Activated CD4-positive, alpha-beta T cell treated with anti-CD3 and anti-CD28 coated beads, Interleukin-2, amount 10 ng/mL, durations not matched to agents 7 days and 5 days (primary cell): ENCODE data around the gene IKZF1. TPM values are rescaled to one million over a fixed set of nuclear protein-coding genes. Genes with fewer than 3 reads are reported as not detected.

Experiments used
- CTCF ChIA-PET: fragments of 350-600 bp; sonication (Branson Sonifier 250); formaldehyde crosslinking; loops from one replicate; lab custom pipeline; 2021; ENCODE audit warnings: antibody characterized with exemption; lab: Charles Lee
- POLR2A ChIA-PET: fragments of 350-600 bp; sonication (Branson Sonifier 250); formaldehyde crosslinking; loops from one replicate; lab custom pipeline; 2021; ENCODE audit warnings: antibody characterized with exemption; lab: Charles Lee
- DNase-seq: peaks from one replicate; pipeline ENCODE4 v3.0.0-alpha.2; 2020
- H3K27ac Mint-ChIP-seq: one replicate; pipeline ENCODE4 v1.8.0; 2021; ENCODE audit warnings: mild to moderate bottlenecking, moderate library complexity, mixed read lengths
- H3K27me3 Mint-ChIP-seq: one replicate; pipeline ENCODE4 v1.8.0; 2021; ENCODE audit warnings: mixed read lengths
- H3K36me3 Mint-ChIP-seq: one replicate; pipeline ENCODE4 v1.8.0; 2021; ENCODE audit warnings: low read depth, mixed read lengths
- H3K4me1 Mint-ChIP-seq: one replicate; pipeline ENCODE4 v1.8.0; 2021; ENCODE audit warnings: mixed read lengths
- H3K4me3 Mint-ChIP-seq: one replicate; pipeline ENCODE4 v1.8.0; 2021; ENCODE audit warnings: mild to moderate bottlenecking, moderate library complexity, mixed read lengths
- H3K9me3 Mint-ChIP-seq: one replicate; pipeline ENCODE4 v1.8.0; 2021; ENCODE audit warnings: mixed read lengths
- total RNA-seq, 2 experiments: library from RNA; stranded (reverse); gene quantifications; one replicate each; pipeline ENCODE4 v1.2.3, GENCODE V29; 2021

IKZF1 gene
- total RNA-seq, 2 experiments from 2014 or later, result 379 to 406 TPM

- H3K36me3 Mint-ChIP-seq, result peaks cover 95% of the 10 kb centered on the region
- H3K27me3 Mint-ChIP-seq, result no peaks in the 10 kb centered on the region
- POLR2A ChIA-PET, result interaction anchor here (0.7 to 1.2 kb wide), 2 partner anchors 23 to 38 kb away, joined by 3 to 5 read pairs; no protein-coding TSS in a partner anchor
- DNase-seq, result no peak
- H3K4me3 Mint-ChIP-seq, result peak overlapping the region; percentile 97
- H3K27ac Mint-ChIP-seq, result peak overlapping the region; percentile 100
- CTCF ChIA-PET, result interaction anchor here (0.7 to 19.7 kb wide), 14 partner anchors 9 to 104 kb away, joined by 3 to 200 read pairs (median 4); no protein-coding TSS in a partner anchor
- no peaks in the 10 kb centered on the region for H3K9me3 Mint-ChIP-seq
- peaks cover 59% of the 10 kb centered on the region for H3K4me1 Mint-ChIP-seq
Measured at GRCh38 chr7:50312250-50313162, 8.0 kb downstream of the IKZF1 start.

- H3K27me3 Mint-ChIP-seq, result no peaks in the 10 kb centered on the region
- no peaks in the 10 kb centered on the region for H3K9me3 Mint-ChIP-seq
- H3K27ac Mint-ChIP-seq, result peak overlapping the region; percentile 100
- H3K36me3 Mint-ChIP-seq, result peaks cover 92% of the 10 kb centered on the region
- ChIA-PET CTCF (interaction anchor here (0.9 to 19.7 kb wide), 9 partner anchors 8 to 106 kb away, joined by 3 to 200 read pairs (median 4); no protein-coding TSS in a partner anchor), POLR2A (interaction anchor here (0.7 to 1.4 kb wide), 6 partner anchors 16 to 81 kb away, joined by 3 to 10 read pairs (median 4); no protein-coding TSS in a partner anchor)
- H3K4me3 Mint-ChIP-seq, result peak overlapping the region; percentile 97
- H3K4me1 Mint-ChIP-seq, result peaks cover 80% of the 10 kb centered on the region
- no peak for DNase-seq
Measured at GRCh38 chr7:50314836-50315592, 10.5 kb downstream of the IKZF1 start.

- POLR2A ChIA-PET, result interaction anchor here (0.9 to 1.4 kb wide), 6 partner anchors 9 to 37 kb away, joined by 3 to 10 read pairs (median 4); no protein-coding TSS in a partner anchor
- peak overlapping the region; percentile 100 for H3K27ac Mint-ChIP-seq
- no peak for DNase-seq
- peak overlapping the region; percentile 97 for H3K4me3 Mint-ChIP-seq
- no peaks in the 10 kb centered on the region for H3K9me3 Mint-ChIP-seq
- CTCF ChIA-PET, result interaction anchor here (0.8 to 19.7 kb wide), 9 partner anchors 9 to 107 kb away, joined by 3 to 200 read pairs (median 3); partner anchors contain the start of gene IKZF1
- H3K4me1 Mint-ChIP-seq, result peaks cover 89% of the 10 kb centered on the region
- H3K36me3 Mint-ChIP-seq, result peaks cover 90% of the 10 kb centered on the region
- H3K27me3 Mint-ChIP-seq, result no peaks in the 10 kb centered on the region
Measured at GRCh38 chr7:50315739-50316671, 11.5 kb downstream of the IKZF1 start.

- DNase-seq, result peak; percentile 64
- H3K27me3 Mint-ChIP-seq, result no peaks in the 10 kb centered on the region
- peak overlapping the region; percentile 97 for H3K4me3 Mint-ChIP-seq
- no peaks in the 10 kb centered on the region for H3K9me3 Mint-ChIP-seq
- peaks cover 96% of the 10 kb centered on the region for H3K4me1 Mint-ChIP-seq
- ChIA-PET POLR2A (interaction anchor here (0.5 kb wide), 1 partner anchor 111 kb away, joined by 3 read pairs; no protein-coding TSS in a partner anchor), CTCF (interaction anchor here (1.0 to 19.7 kb wide), 6 partner anchors 12 to 109 kb away, joined by 3 to 200 read pairs (median 4); no protein-coding TSS in a partner anchor)
- peak overlapping the region; percentile 100 for H3K27ac Mint-ChIP-seq
- peaks cover 89% of the 10 kb centered on the region for H3K36me3 Mint-ChIP-seq
Measured at GRCh38 chr7:50317221-50317678, 12.7 kb downstream of the IKZF1 start.

GRCh38 chr7:50317697-50318669 lies 13.5 kb downstream of the IKZF1 start:
- peak; percentile 52 for DNase-seq
- no peaks in the 10 kb centered on the region for H3K9me3 Mint-ChIP-seq
- peaks cover 87% of the 10 kb centered on the region for H3K36me3 Mint-ChIP-seq
- no peaks in the 10 kb centered on the region for H3K27me3 Mint-ChIP-seq
- peaks cover 96% of the 10 kb centered on the region for H3K4me1 Mint-ChIP-seq
- peak overlapping the region; percentile 100 for H3K27ac Mint-ChIP-seq
- ChIA-PET CTCF (interaction anchor here (0.7 to 19.7 kb wide), 11 partner anchors 8 to 109 kb away, joined by 3 to 200 read pairs (median 5); no protein-coding TSS in a partner anchor), POLR2A (interaction anchor here (0.5 to 1.4 kb wide), 2 partner anchors 11 to 111 kb away, joined by 3 to 4 read pairs; no protein-coding TSS in a partner anchor)
- peak overlapping the region; percentile 97 for H3K4me3 Mint-ChIP-seq

GRCh38 chr7:50321487-50322067 lies 17.1 kb downstream of the IKZF1 start:
- CTCF ChIA-PET, result interaction anchor here (0.6 to 19.7 kb wide), 10 partner anchors 8 to 254 kb away, joined by 3 to 200 read pairs (median 3); no protein-coding TSS in a partner anchor
- no peaks in the 10 kb centered on the region for H3K9me3 Mint-ChIP-seq
- H3K4me3 Mint-ChIP-seq, result peak overlapping the region; percentile 56
- peaks cover 90% of the 10 kb centered on the region for H3K4me1 Mint-ChIP-seq
- no peaks in the 10 kb centered on the region for H3K27me3 Mint-ChIP-seq
- H3K27ac Mint-ChIP-seq, result peak overlapping the region; percentile 79
- DNase-seq, result peak; percentile 60
- POLR2A ChIA-PET, result interaction anchor here (0.8 kb wide), 1 partner anchor 11 kb away, joined by 3 read pairs; no protein-coding TSS in a partner anchor
- peaks cover 88% of the 10 kb centered on the region for H3K36me3 Mint-ChIP-seq

GRCh38 chr7:50324113-50324512 lies 19.6 kb downstream of the IKZF1 start:
- CTCF ChIA-PET, result interaction anchor here (1.0 to 1.5 kb wide), 3 partner anchors 9 to 36 kb away, joined by 3 to 7 read pairs (median 3); no protein-coding TSS in a partner anchor
- no peak for DNase-seq
- Mint-ChIP-seq H3K4me3 (no peak overlapping the region), H3K27ac (peak overlapping the region; percentile 74), H3K9me3 (no peaks in the 10 kb centered on the region), H3K27me3 (no peaks in the 10 kb centered on the region), H3K36me3 (peaks cover 91% of the 10 kb centered on the region), H3K4me1 (peaks cover 89% of the 10 kb centered on the region)
- POLR2A ChIA-PET, result no interaction called here

- peak overlapping the region; percentile 33 for H3K27ac Mint-ChIP-seq
- DNase-seq, result no peak
- peaks cover 92% of the 10 kb centered on the region for H3K36me3 Mint-ChIP-seq
- ChIA-PET CTCF (interaction anchor here (1.6 to 1.9 kb wide), 2 partner anchors 13 to 41 kb away, joined by 4 to 7 read pairs; no protein-coding TSS in a partner anchor), POLR2A (no interaction called here)
- H3K9me3 Mint-ChIP-seq, result no peaks in the 10 kb centered on the region
- H3K4me3 Mint-ChIP-seq, result no peak overlapping the region
- H3K4me1 Mint-ChIP-seq, result peaks cover 59% of the 10 kb centered on the region
- no peaks in the 10 kb centered on the region for H3K27me3 Mint-ChIP-seq
Measured at GRCh38 chr7:50327443-50327842, 22.9 kb downstream of the IKZF1 start.

GRCh38 chr7:50329775-50330174 lies 25.3 kb downstream of the IKZF1 start:
- POLR2A ChIA-PET, result no interaction called here
- no peak for DNase-seq
- peaks cover 74% of the 10 kb centered on the region for H3K36me3 Mint-ChIP-seq
- H3K27me3 Mint-ChIP-seq, result no peaks in the 10 kb centered on the region
- CTCF ChIA-PET, result interaction anchor here (0.8 to 2.9 kb wide), 6 partner anchors 8 to 39 kb away, joined by 3 to 12 read pairs (median 5); no protein-coding TSS in a partner anchor
- H3K4me1 Mint-ChIP-seq, result peaks cover 36% of the 10 kb centered on the region
- H3K4me3 Mint-ChIP-seq, result no peak overlapping the region
- H3K27ac Mint-ChIP-seq, result no peak overlapping the region
- no peaks in the 10 kb centered on the region for H3K9me3 Mint-ChIP-seq

- H3K4me1 Mint-ChIP-seq, result peaks cover 32% of the 10 kb centered on the region
- no peaks in the 10 kb centered on the region for H3K9me3 Mint-ChIP-seq
- H3K36me3 Mint-ChIP-seq, result peaks cover 69% of the 10 kb centered on the region
- DNase-seq, result no peak
- H3K27ac Mint-ChIP-seq, result no peak overlapping the region
- CTCF ChIA-PET, result interaction anchor here (0.8 to 2.9 kb wide), 8 partner anchors 9 to 124 kb away, joined by 3 to 12 read pairs (median 5); no protein-coding TSS in a partner anchor
- POLR2A ChIA-PET, result no interaction called here
- H3K27me3 Mint-ChIP-seq, result no peaks in the 10 kb centered on the region
- no peak overlapping the region for H3K4me3 Mint-ChIP-seq
Measured at GRCh38 chr7:50330254-50330653, 25.7 kb downstream of the IKZF1 start.
